SHP77 (cell line): ENCODE results near the gene OGFR.

ENCODE experiments used
- DNase-seq, 2 experiments: peaks; one replicate each; lab custom pipeline; 2025; lab: John Stamatoyannopoulos, UW

Gene OGFR

DNA sequence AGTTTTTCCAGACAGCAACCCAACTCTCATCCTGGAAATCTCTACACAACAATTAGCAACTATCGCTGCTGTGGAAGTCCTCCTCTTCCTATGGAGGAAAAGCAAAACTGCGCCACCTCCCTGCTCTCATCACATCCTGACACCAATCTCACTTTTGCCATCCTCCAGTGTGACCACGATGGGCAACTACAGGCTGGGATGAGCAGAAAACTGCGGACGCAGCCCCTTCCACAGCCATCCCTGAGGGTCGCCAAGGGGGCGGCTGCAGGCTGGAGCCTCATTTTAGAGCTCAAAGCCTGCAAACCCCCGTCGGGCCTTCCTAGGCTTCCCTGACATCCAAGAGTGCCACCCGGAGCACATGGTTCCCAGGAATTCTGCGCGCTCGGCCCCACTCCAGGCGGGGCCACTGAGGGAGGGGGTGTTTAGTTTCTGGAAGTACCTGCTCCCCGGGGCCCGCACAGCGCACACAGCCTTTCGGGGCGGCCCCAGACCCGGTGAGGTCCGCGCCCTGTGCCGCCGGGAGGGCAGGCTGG is 55.8 kb downstream of the OGFR start:
- peak in 1 of 2 experiments; percentile 58 for DNase-seq

DNA sequence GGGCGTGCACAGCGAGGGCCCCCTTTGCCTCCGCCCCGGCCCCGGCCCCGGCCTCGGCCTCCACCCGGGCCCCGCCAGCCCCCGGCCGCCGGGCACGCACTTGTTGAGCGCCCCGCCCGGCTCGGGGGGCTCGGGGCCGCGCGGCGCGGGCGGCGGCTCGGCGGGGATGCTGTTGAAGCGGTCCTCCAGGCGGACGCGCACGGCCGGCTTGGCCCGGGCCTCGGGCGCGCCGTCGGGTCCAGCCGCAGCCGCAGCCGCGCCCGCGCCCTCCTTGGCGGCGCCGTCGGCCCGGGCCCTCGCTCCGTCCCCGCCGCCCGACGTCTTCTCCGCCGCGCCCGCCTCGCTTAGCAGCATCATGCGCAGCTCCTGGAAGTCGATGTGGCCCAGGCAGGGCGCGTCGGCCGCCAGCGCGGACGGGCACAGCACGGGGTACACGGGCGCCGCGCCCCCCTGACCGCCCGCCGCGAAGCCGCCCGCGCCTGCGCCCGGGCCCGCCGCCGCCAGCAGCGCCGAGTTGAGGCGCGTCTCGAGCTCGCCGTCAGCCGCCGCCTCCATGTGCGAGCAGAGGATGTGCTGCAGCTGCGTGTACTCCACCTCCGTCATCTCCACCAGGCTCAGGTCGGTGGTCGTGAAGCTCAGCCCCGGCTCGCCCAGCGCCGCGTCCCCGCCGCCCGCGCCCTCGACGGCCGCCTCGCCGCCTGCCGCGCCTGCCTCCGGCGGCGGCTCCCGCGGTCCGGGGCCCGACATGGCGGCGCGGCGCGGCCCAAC is 56.5 kb downstream of the OGFR start:
- no peak for DNase-seq

DNA sequence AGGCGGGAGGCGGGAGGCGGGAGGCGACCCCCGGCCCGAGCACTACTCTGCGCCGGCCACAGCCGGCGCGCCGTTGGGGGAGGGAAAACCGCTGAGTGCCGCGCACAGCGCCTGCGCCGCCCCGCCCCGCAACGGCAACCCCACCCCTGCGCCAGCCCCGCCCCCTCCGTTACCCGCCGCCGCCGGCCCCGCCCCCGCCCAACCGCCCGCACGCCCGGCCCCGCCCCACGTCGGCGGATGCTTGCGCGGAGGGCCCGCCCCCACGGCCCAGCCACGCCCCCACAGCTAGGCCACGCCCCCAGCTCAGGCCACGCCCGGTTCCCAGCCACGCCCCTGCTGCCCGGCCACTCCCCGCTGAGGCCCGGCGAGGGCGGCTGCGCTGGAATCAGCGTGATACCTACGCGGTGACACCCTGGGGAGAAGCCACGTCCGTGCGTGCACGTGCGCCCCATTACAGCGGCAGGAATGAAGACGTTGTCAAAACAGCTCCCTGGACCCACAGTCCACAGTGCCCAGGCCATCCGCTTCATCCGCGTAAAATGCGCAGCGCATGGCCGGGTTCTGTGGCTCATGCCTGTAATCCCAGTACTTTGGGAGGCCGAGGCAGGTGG is 57.2 kb downstream of the OGFR start, which contains the start of gene TCFL5:
Gene TCFL5, minus strand, starts transcription at position 97 of the 611 bp plus-strand sequence. CDS start 152 bp downstream, outside the sequence.
- peak; percentile 86 to 89 for DNase-seq
